Measurements from ENCODE around the gene CFAP99.

Gene CFAP99

DNA sequence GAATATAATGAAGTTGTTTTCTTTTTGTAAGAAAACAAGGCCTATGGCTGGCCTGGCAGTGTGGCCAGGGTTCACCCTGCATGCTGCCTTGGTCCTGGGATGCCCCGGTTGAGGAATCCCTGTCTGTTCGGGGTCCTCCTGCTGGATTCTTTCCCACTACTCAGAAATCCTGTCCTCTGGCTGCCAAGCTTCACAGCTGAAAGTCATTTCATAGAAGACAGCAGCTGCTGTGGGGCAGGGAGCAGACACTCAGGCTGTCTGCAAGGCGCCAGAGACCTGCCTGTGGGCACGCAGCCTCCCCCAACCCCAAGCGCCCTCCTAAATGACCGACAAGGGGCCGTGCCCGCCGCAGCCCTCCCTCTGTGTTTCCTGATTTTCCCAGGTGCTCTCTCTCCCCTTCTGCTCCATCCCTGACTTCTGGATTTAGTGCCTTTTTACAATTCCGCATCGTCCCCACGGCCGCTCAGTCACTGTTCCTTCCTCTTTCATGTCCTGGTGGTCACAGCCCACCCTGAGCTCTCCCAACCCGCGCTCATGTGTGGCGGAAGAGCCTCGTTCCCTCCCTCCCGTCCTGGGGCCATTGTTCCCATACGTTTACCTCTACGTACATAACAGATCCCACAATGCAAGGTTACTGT lies 27.9 kb upstream of the CFAP99 start:
- FAIRE-seq (no peak), DNase-seq (ENCODE audit: low spot score) (no peak)

DNA sequence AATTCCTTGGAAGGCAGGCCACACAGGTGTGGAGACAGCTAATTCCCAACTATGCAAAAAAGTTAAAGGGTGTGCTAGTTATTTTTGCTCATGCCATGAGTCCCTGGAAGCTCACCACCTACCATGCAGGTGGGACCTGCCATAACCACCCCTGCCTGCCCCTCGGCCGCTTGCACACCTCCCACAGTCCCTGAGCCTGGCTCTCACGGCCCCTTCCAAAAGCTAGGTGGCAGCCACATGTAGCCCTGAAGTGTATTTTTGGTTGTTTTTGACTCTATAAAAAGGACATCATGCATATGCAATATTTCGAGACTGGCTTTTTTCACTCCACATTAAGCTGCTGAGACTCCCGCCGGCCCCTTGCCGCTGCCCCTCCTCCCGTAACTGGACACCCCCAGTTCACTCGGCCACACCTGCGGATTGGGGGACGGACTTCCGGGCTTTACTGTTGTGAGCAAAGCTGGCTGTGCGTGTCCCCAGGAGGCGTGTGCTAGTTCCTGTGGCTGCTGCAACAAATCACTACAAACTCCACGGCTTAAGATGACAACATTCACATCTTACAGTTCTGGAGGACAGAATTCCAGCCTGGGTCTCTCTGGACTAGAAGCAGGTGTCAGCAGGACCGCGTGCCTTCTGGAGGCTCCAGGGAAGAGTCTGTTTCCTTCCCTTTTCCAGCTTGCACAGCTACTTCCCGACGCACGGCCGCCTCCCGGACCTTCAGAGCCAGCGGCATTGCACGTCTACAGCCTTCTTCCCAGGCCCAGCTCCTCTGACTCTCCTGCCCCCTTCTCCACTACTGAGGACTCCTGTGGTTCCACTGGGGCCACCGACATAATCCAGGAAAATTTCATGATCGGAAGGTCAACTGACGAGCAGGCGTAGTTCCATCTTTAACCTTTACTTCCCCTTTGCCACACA lies 25.1 kb upstream of the CFAP99 start:
- DNase-seq (ENCODE audit: low spot score) (no peak), FAIRE-seq (no peak)

DNA sequence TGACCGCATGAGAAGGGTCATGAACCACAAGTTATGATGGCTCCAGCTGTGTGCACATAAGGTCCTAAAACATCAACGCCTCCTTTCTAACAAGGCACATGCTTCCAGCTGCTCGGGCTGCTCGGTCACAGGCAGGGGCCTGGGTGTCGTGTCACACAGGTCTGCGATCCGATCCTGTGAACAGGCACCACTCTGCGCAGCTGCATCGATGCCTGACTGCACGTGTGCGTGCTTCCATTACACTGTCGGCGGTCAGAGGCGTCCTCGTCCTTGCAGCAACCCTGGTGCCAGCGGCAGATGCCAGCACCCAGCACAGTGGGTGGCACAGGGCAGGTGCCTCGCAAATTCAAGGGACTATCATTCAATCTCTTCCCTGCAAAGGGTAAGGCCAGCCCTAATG lies 24.2 kb upstream of the CFAP99 start:
- DNase-seq (ENCODE audit: low spot score) (no peak), FAIRE-seq (no peak)

DNA sequence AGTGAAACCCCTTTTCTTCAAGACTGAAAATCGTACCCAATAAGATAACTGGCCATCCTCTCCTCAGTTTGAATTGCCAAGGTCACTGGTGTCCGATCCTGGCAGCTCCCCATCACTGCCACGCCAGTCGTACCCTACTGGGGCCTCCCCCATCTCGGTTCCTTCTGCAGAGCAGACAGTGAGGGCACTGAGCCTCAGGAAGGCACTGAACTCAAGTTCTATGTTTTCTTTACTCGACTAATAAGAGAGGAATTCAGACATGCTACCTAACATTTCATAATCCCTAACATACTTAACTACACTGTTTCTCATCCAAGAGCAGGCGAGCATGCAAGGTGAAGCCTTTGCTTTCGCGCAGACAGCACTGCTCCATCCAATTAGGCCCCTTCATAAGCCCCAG lies 23.7 kb upstream of the CFAP99 start:
- no peak for FAIRE-seq
- DNase-seq (ENCODE audit: low spot score), result no peak

DNA sequence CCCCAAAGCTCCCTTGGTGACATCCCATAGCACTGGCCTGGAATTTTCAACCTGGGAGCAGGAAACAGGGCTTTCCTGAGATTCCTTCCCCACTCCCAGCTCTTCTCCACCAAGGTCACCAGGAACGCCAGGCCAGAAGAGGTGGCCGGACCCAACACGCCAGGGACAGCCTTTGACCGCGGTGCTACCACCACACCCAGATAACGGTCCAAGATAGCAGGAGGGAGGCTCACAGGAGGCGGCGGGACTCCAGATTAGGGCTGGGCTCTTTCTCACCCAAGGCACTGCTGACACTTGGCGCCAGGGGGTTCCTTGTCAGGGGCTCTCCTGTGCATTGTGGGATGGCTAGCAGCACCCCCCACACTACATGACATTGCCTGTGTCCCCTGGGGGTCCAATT lies 23.2 kb upstream of the CFAP99 start:
- DNase-seq (ENCODE audit: low spot score) (no peak), FAIRE-seq (no peak)

DNA sequence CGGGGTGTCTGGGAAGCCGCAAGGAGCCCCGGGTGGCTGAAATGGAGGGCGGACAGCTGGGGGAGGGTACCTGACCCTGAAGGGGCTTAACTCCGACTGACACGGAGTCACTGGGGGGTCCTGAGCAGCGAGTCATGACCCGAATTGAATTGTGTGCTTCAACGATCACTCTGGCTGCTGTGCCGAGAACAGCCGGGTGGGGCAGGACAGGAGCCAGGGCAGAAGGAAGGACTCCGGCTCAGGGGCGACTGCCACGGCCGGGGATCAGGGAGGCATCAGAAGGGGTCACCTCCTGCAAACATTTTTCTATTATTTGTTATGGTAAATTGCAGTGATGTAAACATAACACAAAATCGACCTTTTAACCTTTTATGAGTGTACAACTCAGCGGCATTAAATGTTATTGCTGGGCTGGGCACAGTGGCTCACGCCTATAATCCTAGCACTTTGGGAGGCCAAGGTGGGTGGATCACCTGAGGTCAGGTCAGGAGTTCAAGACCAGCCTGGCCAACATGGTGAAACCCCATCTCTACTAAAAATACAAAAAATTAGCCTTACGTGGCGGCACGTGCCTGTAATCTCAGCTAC lies 21.9 kb upstream of the CFAP99 start:
- no peak for FAIRE-seq
- no peak for DNase-seq (ENCODE audit: low spot score)

DNA sequence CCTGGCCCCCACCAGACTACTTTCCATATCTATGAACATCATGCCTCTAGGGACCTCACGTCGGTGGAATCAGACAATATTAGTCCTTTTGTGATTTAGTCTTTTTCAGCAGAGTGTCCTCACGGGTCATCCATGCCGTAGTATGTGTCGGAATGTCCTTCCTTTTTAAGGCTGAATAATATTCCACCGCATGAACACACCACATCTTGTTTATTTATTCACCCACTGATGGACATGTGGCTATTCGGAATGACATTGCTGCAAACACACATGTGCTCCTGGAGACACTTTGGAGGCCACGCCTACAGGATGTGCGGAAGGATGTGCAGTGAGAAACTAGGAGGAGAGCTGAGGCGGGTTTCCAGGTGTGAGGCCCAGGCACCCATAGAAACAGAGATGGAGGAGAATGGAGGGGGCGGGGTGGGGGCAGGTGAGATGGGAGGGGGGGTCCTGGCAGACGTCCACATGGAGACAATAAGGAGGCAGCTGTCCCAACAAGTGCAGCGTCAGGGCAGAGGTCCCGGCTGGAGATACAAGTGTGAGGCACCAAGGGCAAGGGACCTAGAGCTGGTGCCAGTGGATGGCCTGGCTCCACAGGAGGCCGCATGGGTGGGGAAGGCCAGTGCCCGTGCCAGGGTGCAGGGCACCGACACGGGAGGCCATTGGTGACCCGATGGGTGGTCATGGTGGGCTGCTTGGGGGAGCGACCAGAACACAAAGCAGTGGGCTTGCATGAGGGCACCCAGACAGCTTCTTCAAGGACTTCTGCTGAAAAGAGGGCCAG lies 21.0 kb upstream of the CFAP99 start:
- DNase-seq (ENCODE audit: low spot score), result no peak
- FAIRE-seq, result no peak

DNA sequence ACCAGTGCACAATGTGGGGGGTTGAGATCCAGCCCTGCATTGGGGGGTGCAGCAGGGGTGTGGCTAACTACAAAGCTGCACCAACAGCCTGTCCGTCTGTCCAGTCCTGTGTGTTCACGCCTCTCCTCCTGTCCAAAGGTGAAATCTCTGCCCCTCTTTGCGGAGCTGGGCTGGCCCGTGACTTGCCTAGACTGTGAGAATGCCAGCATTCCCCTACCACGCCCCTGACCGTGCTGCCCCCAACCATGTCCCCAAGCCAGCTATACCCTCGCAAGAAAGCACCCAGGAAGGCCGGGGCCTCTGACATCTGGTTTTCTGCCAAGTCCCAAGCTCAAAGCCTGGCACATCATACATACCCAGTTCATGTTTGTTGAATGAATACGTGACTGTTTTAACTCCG lies 19.5 kb upstream of the CFAP99 start:
- no peak for DNase-seq (ENCODE audit: low spot score)
- no peak for FAIRE-seq

DNA sequence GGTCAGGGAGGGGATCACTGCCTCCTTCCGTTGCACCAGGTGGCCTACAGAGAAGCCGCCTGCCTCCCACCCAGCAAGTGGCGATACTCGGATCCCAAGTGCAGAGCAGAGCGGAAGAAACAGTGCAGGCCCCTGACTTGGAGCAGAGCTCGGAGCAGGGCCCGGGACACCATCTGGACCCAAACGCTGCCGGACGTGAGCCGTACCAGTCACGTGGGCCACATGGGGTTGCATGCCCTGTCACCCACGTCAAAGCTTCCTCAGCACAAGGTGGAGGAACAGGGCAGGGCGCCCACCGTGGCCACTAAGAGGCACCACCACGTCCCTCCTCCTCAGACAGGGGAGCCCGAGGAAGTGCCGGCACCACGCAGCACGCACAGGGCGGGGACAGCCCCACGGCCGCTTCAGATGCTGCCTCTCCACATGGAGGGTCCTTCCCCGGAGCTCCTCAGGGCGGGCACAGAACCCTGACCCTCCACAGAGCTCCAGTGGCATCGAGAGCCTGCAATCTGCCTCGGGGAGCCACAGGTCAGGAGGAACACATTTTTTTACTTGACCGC lies 19.0 kb upstream of the CFAP99 start:
- no peak for DNase-seq (ENCODE audit: low spot score)
- FAIRE-seq, result no peak

DNA sequence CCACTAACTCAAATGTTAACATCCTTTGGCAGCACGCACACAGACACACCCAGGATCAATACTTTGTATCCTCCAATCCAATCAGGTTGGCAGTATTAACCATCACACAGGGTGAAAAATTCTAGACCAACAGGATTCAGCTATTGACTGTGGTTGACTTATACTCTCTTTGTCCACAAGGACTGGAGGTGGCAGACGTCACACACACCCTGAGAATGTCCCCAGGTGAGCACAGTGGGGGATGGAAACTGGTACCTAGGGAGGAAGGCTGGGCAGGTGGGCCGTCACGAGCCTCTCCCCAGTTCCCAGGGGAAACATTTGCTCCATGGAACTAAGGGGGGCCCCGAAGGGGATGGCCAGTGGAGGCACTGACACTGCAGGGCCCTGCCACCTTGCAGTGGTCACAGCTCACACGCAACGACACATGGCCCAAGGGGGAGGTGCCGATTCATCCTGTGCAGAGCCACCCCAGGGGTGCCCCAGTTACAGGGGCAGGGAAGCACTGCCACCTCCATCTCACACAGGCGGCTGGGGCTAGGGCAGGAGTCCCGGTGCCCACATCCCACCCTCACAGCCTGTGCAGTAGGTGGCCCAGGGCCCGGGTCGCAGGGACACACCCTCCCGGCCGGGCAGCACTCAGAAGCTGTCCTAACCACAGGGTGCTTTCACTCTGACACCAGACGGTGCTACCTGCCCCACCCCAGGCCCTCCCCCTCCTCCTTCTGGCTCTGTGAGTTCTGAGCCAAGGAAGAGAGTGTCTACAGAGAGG lies 17.7 kb upstream of the CFAP99 start:
- DNase-seq (ENCODE audit: low spot score) (no peak), FAIRE-seq (no peak)

DNA sequence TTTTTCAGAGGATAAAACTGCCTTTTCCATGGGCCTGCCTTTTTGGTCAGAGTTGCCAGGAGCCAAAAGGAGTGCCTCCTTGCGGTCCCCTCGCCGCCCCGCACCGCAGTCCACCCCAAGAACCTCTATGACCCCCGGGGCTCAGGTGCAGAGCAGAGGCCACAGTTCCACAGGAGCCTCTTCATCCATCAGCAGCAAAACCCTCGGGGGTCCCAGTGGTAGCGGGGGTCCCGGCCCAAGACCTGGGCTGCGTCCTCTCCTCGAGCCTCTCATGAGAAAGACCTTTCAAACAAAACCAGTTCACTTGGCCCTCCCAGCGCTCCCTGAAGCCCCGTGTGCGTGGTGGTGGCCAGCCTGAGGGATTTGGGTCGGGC lies 17.2 kb upstream of the CFAP99 start:
- FAIRE-seq (no peak), DNase-seq (ENCODE audit: low spot score) (no peak)

DNA sequence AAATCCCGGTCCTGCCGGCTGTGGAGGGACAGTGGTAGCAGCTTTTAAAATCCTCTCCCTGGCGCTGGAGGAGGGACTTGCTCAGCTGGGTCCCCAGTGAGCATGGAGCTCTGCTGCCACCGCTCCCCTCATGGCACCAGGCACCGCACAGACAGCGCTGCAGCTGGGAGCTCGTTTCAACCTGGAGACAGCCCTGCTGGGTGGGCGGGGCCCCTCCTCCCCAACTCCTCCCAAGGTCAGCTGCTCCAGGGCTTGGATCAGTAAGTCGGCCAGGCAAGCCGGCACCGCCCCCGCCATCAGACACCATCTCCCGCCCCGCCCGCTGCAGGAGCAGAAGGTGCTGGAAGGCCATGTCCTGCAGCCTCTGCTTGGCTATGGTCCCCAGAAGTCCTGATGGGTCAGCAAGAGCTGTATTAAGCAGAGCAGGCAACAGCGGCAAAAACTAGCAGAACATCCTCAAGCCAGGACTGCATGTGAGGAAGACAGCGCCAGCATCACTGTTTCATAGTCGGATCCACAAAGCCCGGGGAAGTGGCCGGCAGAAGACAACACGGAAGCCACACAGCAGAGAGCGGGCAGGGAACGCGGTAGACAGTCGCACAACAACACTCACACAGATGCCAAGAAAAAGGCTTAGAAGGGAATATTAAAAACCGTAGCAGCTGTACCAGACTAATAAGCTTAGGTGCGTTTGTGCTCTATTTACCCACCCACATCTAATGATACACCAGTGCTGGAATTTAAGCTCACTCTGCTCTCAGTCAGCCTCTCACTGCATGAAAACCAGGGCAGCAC lies 16.5 kb upstream of the CFAP99 start:
- no peak for DNase-seq (ENCODE audit: low spot score)
- FAIRE-seq, result no peak

DNA sequence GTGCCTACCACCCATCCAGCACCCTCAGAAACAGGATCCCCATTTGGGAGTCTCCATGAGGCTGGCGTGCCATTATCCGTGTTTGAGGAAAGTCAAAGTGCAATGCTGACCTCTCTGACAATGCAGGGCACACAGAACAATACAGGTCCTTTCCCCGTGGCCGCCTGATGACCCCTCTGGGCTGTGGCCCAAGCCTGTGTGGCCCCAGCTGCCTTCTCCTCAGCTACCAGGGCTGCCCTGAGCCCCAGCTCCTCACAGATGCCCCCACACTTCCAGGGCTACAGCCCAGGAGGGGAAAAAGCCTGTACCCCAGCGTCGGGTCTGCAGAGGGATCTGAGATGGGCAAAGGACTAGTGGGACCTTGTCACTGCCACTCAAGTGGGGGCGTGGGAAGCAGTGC lies 15.8 kb upstream of the CFAP99 start:
- DNase-seq (ENCODE audit: low spot score), result no peak

DNA sequence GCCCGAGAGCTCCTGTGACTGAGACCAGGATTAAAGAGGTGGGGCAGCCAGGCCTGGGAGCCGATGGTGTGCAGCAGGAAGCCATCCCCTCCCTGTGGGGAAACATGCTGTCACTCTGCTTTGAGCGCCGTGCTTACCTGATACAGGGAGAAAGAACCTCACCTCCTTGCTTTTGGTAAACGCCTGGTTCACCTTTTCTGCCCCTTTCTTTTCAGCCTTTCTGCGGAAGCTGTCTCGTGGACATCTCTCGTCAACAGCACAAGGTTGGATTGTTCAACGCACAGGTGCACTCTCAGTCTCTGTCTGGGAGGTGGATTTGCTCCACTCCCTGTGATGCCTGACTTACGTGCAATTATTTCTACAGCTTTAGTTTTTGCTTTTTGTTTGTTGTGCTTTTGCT lies 12.3 kb upstream of the CFAP99 start:
- FAIRE-seq, result no peak
- no peak for DNase-seq (ENCODE audit: low spot score)

More for the DNA sequence above, 15.8 kb upstream of the CFAP99 start:
- no peak for FAIRE-seq

DNA sequence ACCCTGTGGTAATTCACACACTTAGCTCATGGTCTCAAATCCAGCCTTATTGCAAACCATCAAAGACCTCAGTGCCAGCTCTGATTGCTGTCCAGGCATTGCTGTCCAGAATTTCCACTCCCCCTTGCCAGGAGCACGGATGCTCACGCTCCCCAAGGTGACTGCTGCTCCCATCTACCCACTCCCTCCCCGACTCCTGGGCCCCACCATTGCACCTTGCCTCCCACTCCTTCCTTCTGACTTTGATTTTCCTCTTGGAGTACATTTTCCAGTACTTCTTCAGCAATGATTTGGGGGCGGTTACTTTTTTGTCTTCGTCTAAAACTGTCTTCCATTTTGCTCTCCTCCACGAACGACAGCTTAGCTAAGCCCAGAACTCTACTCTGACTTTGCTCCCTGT lies 11.8 kb upstream of the CFAP99 start:
- DNase-seq (ENCODE audit: low spot score) (no peak), FAIRE-seq (no peak)

DNA sequence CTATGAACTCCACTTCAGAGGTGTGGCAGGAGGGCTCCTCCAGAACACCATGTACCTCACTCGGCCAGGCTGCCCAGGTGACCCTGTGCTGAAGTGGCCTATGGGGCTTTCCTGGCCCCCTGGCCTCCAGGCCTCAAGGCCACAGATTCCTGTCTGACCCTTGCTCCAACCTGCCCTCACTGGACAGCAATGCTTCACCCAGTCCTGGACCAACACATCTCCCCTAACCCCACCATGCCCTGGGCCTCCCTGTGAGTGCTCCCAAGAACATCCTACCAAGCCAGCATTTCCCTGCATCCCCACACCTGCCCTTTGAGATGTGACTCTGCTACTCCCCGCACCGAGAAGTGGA lies 10.8 kb upstream of the CFAP99 start:
- no peak for DNase-seq (ENCODE audit: low spot score)
- no peak for FAIRE-seq

DNA sequence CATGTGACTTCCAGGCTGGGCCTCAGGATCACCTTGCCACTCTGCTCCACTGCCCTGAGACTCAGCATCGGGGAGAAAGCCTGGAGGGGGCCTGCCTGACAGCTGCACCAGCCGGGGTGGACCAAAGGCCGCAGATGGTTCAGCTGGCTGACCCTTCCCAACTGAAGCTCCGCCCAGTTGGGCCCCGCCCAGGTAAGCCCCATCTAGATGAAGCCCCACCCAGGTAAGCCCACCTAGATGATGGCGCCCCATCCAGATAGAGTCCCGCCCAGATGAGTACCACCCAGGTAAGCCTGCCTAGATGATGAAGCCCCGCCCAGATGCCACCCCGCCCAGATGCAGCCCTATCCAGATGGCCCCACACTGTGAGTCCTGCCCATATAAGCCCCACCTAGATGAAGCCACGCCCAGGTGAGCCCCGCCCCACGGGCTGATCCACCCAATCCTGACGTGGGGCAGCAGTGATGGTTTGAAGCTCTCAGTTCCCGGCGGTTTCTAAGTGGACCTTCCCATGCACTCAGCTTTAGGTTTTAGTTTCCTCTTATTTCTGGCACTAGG lies 10.3 kb upstream of the CFAP99 start:
- no peak for FAIRE-seq
- DNase-seq (ENCODE audit: low spot score), result no peak

DNA sequence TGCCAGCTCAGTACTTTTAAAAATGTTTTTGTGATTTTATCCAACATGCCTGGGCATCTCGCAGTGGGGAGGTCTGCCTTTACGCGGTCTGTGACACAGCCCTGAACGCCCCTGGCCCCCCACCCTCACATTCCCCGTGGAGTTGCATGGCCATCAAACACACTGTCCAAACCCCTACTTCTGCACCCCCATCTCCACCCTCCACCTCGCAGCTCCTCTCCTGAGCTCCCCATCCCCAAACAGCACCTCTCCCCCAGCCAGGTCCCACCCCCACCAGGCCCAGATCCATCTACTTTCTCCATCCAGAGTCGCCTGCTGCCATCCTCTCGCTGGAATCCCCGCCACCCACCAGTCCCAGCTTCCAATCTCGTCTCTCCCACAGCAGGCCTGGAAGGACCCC lies 9.8 kb upstream of the CFAP99 start:
- DNase-seq (ENCODE audit: low spot score) (no peak), FAIRE-seq (no peak)

DNA sequence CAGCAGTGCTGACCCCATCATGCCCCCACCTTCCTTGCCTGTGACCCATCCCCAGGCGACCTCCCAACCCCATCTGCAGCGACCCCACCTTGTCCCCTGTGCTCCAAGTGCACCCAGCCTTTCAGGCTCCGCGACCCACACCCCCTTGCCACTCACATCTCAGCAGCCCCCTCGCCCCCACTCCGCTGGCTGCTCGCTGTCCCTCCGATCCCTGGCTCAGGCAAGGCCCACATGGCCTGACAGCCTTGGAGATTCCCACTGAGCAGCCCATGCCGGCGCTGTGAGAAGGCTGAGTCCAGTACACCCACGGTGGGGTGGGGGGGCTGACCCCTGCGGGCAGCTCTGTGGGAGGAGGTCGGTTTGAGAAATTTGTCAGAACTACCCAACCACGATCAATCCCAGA lies 9.4 kb upstream of the CFAP99 start:
- DNase-seq (ENCODE audit: low spot score) (no peak), FAIRE-seq (no peak)

Data from RCC 7860 (cell line).